ENCODE results near the gene DDI1.

The DDI1 gene

GRCh38 chr11:104036588-104036987, at the start of gene DDI1:
Gene DDI1 (plus strand): TSS chr11:104036640. CDS start chr11:104036823, 183 bp downstream.
- DNase-seq = no peak

- no peak for DNase-seq
Observed at GRCh38 chr11:103987629-103988594, 48.5 kb upstream of the DDI1 start.

- DNase-seq = no peak
Observed at GRCh38 chr11:103988595-103988969, 47.9 kb upstream of the DDI1 start.

GRCh38 chr11:103993507-103993906, 42.9 kb upstream of the DDI1 start:
- DNase-seq = no peak

- no peak for DNase-seq
Observed at GRCh38 chr11:103994094-103994493, 42.3 kb upstream of the DDI1 start.

GRCh38 chr11:103994518-103994917, 41.9 kb upstream of the DDI1 start:
- DNase-seq = no peak

GRCh38 chr11:103995896-103996295, 40.5 kb upstream of the DDI1 start:
- no peak for DNase-seq

- DNase-seq = no peak
Observed at GRCh38 chr11:103997082-103997481, 39.4 kb upstream of the DDI1 start.

- DNase-seq = no peak
Observed at GRCh38 chr11:103998826-103999508, 37.5 kb upstream of the DDI1 start.

GRCh38 chr11:104000798-104001197, 35.6 kb upstream of the DDI1 start:
- no peak for DNase-seq

- DNase-seq = no peak
Observed at GRCh38 chr11:104001561-104002056, 34.8 kb upstream of the DDI1 start.

- DNase-seq = no peak
Observed at GRCh38 chr11:104003491-104003890, 32.9 kb upstream of the DDI1 start.

- no peak for DNase-seq
Observed at GRCh38 chr11:104005234-104005855, 31.1 kb upstream of the DDI1 start.

- no peak for DNase-seq
Observed at GRCh38 chr11:104009744-104010143, 26.7 kb upstream of the DDI1 start.

GRCh38 chr11:104011044-104011443, 25.4 kb upstream of the DDI1 start:
- DNase-seq = no peak

GRCh38 chr11:104015649-104016415, 20.6 kb upstream of the DDI1 start:
- no peak for DNase-seq

- DNase-seq = no peak
Observed at GRCh38 chr11:104024572-104024971, 11.9 kb upstream of the DDI1 start.

- no peak for DNase-seq
Observed at GRCh38 chr11:104028476-104029263, 7.8 kb upstream of the DDI1 start.

- DNase-seq = no peak
Observed at GRCh38 chr11:104033134-104033533, 3.3 kb upstream of the DDI1 start.

- no peak for DNase-seq
Observed at GRCh38 chr11:104033561-104033960, 2.9 kb upstream of the DDI1 start.

GRCh38 chr11:104036995-104037394, 555 bp downstream of the DDI1 start:
- no peak for DNase-seq

GRCh38 chr11:104041792-104042191, 5.4 kb downstream of the DDI1 start:
- DNase-seq = no peak

All from CD4-positive, alpha-beta T cell treated with Interferon alpha-2 for 1 hour (primary cell).